GM19328 (cell line): ENCODE results near the gene ECEL1.
"Not testable (repeated sequence)": the region's sequence is repeated elsewhere in the genome, so short reads cannot be mapped to it uniquely, and the experiment has no call there.

Experiments used
- ATAC-seq: cut with Tn5 transposase; IDR thresholded peaks from one replicate; pipeline ENCODE4 v1.9.1; 2021; ENCODE audit warnings: mild to moderate bottlenecking, moderate library complexity; ENCODE audit not compliant: unreplicated experiment

The ECEL1 gene

DNA sequence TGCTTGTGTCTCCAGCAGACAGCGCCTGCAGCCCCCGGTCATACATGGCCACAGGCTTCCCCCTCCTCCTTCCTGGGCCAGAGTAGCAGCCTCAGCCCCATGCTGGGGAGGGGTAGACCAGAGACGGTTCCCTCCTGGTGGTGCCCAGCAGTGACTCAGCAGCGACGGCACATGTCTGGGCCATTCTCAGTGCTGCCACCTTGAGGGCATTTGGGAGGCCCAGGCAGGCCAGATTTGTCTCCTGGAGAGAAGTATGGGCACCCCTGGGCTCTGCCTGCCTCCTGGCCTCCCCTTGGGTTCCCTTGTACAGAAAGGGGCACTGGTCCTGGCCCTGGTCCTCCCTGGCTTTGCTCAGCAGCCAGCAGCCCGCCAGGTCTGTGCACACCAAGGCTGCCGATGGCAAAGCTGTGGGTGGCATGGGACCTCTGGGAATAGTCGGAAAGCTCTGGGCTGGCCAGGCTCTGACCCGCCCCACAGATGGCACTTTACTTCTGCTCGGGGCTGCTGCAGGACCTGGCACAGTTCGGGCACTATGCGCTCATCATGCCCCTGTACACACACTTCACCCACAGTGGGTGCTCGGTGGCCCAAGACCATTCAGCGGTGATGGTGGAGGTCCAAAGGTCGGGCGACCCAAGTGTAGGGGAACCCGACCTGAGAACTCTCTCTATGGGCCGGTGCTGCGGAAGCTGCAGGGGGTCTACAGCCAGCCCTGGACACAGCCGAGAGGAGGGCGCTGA lies 43.1 kb downstream of the ECEL1 start:
- no peak for ATAC-seq

DNA sequence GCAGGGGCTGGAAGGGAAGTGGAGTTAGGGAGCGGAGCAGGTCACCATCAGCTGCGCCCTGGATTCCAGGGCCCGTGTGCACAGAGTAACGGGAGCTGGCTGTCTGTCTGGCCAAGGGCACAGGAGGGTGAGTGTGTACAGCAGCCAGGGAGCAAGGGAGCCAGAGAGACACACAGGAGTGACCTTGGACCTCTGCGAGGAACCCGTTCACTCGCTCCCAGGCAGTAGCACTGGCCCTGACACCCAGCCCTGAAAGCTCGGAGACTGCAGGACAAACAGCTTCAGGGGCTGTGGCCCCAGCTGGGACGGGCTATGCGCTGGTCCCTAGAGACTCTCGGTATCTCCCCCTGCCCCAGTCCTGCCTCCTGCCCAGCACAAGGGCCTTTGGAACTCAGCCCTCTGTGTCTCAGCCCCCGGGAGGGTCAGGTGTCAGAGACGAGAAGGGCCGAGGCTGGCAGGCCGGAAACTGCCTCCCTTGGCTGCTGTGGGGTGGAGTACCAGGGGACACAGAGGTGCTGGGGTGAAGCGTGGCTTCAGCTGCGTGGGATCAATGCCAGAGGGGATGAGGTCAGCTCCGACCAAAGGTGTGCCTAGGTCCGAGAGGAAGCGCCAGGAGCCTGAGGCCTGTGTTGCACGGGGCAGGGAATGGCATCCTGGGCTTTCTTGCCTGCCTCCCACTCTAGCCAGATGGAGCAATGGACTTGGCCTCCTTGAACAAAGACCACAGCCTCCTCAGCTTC lies 43.8 kb downstream of the ECEL1 start:
- not testable (repeated sequence) for ATAC-seq

DNA sequence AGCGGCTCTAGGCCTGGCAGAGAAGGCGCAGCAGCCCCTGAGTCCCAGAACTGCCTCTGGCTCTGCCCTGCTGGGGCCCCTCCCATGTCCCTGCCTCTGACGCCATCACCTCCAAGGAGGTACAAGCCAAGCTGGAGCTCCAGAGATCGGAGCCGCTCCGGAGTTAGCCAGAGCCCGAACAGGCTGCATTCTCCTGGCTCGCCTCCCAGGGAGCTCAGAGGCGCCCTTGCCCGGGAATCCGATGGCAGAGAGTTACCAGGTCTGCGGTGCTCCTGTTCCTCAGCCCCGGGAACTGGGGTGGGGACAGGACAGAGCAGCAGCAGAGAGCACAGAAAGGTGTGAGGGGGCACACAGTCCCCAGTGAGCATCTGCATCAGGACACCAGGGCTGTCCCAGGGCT lies 44.6 kb downstream of the ECEL1 start:
- not testable (repeated sequence) for ATAC-seq

DNA sequence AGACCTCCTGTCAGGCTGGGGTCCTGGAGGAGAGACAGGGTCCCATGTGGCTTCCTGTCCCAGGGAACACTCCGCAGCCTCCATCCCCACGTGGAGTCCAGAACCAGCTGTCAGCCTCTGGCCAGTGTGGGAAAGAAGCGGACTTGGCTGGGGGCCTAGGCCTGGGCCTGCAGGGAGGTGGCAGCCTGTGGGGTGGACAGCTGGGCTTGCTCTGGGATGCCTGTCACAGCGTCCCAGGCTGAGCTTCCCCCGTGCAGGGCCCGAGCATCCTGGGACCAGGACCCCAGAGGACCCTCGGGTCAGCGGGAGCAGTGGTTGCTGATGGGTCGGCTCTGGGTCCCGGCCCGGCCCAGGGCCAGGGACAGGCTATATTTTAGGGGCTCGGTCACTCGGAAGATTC lies 45.2 kb downstream of the ECEL1 start:
- ATAC-seq, result not testable (repeated sequence)

DNA sequence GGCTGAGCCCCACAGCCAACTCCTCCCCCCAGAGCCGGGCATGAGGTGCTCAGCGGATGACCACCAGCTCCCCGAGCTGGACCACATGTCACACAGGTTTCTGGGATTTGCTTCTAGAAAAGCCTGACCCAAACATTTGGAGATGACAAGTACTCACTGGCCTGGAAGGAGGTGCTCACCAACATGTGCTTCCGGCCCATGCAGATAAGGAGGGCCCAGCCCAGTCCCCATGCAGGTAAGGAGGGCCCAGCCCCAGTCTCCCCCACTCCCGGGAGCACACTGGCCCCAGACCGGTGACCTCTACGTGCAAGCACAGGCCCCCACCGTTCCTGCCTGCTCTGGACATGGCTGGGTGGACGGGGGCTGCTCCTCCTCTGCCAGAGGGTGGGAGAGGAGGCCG lies 45.7 kb downstream of the ECEL1 start:
- ATAC-seq, result not testable (repeated sequence)

DNA sequence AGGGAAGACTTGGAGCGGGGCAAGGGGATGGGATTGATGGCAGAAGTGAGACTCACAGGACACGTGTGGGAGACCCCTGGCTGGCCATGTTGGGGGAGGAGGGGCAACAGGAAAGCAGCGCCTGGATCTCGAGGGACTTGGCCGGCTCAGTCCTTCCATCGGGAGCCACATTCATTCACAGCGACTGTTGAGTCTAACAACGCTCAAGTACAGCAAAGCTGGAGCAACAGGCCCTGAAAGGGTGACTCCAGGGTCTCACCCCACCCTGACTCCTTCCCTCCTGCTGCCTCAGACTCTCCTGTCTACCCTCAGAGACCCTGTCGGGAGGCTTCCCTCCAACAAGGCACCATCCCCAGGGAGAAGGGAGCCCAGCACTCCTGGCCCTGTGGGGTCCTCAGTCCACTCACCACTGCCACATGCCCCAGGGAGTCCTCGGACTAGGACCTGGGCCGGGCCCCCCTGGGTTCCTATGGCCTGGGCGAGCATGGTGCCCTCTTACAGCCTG lies 46.4 kb downstream of the ECEL1 start:
- ATAC-seq, result no peak

DNA sequence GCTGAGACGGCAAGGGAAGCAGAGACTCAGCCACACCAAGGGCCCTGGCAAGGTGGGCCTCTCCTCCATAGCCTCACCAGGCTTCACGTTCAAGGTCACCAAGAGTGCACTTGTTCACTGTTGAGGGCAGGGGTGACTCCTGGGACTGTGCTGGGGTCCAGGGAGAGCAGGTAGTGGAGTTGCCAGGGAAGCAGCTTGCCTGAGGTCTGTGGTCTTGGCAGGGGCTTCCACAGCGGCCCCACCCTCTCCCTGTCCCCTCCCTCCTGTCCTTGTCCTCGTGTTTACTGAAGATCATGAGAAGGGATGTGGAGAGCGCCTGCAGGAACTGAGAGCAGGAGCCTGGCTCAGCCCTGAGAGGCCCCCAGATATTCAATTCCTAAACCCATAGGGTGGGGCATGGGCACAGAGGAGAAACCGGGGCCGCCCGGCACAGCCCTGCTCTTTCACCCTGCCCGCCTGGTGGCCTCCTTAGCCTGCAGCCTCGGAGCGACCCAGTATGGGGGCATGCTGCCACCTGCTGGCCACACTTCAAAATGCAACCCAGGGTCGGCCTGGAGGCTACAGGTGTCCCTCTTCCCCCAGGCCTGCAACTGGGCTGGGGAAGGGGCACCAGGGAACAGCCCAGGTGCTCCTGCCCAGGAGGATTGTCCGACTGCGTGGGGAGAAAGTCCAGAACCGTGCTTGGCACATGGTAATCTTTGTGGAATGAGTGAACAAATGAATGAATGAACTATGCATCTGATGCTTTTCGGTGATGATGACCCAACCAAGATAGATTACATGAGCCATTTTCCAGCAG lies 47.2 kb downstream of the ECEL1 start:
- peak; percentile 60 for ATAC-seq

DNA sequence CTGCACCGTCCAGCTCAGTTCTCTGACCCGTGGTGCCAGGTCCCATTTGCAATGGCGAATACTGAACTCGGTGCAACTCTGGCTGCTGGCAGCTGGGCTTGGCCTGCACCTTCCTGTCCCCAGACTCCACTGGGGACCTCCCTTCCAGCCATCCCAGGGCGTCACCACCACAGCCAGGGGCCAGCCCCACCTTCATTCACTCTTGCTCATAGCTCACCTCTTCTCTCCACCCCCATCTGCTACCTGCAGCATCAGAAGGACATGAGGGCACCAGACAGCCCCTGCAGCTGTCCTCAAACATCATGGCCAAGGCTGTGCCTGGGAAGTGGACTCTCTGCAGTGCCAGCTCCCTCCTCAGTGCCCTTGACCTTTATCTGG lies 47.9 kb downstream of the ECEL1 start:
- no peak for ATAC-seq

DNA sequence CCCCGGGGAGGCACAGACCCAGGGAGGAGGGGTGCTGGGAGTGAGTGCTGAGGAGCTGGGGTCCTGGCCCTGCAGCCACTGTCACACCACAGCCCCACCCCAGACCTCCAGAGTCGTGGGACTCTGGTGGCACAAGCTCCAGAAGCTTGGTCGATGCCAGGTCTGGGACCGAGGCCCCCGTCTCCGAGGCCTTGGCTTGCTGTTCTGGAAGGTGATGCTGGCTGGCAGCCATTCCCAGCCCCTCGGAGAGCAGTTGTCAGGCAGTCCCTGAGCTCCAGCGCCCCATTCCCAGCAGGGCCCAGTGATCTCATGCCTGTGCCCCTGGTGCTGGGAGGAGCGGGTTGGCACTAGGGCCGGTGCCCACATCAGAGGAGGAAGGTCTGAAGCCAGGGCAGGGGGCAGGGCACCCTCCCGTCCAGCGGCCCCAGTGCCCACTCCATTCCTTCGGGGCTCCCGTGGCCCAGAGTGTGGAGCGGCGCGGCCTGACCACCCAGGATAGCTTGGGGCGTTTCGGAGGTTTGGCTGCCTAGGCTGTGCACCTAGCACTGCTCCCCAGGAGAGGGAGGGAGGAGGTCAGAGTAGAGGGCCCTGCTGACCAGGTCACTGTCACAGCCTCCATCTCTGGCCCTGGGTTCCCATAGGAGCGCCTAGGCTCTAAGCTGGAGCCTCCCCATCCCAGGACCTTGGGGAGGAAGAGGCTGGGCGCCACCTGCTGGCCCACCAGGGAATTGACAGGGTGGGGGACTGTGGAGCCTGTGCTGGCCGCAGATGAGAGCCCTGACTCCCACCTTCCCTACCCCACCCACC lies 48.5 kb downstream of the ECEL1 start:
- no peak for ATAC-seq

DNA sequence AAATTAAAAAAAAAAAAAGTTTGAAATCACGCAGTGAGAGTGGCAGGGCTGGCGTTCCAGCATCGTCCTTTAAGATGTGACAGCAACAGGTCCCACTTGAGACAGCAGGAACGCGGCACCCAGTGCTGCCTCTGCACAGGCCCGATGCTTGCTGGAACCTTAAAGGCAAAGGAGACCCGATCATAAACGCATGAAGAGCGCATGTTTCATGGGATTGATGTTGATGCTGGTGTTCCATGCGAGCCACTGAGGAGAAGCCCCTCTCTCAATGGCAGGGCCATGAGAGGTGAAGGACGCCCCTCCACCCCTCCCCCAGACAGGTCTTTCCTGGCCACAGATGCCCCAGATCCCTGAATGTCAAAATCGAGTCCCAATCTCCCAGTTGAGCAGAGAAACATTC lies 49.5 kb downstream of the ECEL1 start:
- no peak for ATAC-seq

DNA sequence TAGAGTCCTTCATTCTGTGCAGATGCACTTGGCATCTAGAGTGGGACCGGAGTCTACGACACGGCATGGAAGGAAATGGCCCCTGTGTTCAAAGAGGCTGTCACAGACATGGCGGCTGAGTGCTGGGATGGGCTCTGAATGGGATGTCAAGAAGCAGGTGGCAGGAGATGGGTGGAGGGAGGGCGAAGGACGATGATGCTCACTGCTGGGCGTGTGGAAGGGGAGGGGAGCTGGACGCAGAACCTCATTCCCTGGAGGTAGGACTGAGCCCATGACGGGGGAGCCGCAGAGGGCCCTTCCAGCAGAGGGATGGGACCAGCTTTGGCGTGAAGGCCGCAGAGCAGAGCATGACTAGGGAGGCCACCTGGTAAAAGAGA lies 50.5 kb downstream of the ECEL1 start:
- no peak for ATAC-seq

DNA sequence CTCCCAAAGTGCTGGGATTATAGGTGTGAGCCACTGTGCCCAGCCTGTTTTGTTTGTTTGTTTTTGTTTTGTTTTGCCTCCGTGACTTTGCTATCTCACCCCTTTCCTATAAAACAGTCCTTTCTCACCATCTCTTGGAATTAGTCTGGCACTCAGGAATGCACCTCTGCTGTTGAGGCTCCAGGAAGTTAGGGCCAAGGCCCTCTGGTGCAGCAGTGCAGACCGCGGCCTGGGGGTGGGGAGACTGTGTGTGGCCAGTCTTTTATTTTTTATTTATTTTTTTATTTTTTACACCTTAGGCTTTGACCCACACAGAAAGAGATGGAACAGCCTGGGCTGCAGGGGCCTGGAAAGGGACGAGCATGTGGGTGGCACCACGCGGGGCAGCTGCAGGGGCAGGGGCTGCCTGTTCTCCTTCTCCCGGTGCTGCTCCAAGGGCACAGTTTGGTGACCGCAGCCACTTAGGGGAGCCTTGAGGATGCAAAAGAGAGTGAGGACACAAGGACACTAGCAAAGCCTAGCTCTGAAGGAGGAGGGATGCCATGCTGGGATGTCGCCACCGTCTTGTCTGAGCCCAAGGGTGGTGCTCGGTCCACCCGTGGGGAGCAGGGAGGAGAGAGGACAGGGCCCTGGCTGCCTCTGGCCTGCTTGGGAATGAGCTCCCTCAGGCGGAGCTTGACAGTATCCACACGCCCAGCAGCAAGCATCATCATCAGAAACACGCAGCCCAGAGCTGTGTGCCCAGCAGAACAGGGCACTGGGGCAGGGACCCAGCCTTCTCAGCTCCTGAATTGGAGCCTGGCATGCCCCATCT lies 51.0 kb downstream of the ECEL1 start:
- ATAC-seq, result no peak

DNA sequence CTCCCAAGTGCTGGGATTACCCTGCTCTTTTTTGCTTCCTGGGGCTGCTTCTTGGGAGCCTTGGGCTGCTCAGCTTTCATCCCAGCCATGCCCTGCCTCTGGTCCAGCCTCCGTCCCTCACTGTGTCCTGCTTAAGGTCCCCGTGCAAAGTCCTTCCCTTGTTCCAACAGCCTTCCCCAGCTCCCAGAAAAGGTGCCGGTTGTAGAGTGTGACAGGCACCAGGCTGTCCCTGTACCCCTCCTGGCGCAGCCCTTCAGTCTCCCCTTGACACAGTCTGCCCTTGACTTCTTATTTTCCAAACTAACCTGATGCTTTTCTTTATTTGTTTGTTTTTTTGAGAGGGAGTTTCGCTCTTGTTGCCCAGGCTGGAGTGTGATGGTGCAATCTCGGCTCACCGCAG lies 51.8 kb downstream of the ECEL1 start:
- no peak for ATAC-seq

DNA sequence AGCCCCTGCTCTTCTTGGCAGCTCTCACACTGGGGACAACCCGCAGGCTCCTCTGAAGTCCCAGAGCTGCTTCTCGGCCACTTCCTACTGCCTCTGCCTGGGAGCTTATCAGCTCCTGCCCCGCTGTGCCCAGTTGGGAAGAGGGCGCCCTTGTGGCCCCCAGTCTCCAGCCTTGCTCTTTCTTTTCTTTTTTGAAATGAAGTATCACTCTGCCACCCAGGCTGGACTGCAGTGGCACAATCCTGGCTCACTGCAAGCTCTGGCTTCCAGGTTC lies 52.3 kb downstream of the ECEL1 start:
- ATAC-seq, result no peak

DNA sequence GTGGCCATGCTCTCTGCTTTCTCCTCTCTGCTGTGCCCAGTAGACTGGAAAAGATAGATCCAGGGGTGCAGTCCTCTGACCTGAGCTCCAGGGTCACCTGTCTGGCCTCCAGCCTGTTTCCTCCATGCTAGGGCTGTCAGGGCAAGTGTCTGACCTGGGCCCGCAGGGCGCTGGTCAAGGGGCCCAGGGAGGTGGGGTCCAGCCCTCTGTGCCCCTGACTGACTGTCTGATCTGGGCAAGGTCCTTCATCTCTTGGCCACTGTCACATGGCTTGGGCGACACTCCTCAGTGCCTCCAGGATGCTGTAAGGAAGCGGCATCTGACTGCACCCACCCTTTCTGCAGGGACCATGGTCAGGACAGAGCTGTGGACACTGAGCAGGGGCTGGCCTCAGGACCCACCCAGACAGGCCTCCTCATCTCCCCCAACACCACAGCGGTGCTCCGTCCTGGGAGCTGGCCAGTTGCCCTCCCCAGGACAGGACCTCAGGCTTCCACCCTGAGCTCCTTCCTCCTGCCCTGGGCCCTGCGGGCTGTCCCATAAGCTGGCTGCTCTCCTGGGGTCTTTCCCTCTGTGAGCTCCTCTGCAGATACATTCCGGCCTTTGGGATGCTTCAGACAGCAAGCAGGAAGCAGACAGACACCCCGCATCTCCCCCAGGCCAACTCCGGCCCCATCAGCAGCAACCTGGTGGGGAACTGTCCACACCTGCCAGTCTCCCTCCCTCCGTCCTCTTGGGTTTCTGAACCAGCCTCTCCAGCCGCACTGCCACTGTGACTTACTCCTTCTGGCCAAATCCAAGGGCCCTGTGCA lies 52.9 kb downstream of the ECEL1 start:
- no peak for ATAC-seq

DNA sequence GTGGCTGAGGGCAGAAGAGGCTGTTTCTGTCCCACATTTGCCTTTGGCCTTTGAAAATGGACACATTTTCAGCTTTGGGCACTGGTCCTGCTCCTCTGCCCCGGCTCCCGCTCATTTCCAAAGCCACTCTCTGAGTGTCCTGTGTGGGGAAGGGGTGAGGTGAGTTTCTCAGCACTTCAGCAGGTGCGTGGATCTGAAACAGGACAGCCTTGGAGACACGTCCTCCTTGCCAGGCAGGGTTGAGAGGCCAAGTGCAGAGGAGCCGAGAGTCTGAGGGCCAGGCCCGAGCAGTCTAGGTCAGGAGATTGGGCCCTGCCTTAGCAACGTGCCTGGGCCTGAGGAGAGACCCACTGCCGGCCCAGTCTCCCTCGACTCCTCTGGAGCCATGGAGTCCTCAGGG lies 53.5 kb downstream of the ECEL1 start:
- ATAC-seq, result no peak

DNA sequence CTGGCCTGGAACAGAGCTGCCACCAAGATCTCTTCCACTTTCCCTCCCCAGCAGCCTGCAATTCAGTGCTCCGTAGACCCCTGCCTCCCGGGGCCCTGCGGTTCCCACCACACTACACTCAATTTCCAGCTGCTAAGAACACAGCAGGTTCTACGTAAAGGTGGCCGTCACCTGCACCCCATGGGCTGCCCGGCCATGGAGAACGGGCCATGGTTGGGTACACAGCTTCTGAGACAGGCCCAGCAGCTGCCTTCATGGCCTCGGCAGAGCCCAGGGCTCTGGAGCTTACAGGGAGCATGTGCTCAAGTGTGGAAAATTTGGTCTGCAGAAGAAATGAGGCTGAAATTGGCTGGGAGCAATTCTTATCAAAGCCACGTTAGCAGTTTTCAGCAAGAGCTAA lies 54.0 kb downstream of the ECEL1 start:
- ATAC-seq, result not testable (repeated sequence)

DNA sequence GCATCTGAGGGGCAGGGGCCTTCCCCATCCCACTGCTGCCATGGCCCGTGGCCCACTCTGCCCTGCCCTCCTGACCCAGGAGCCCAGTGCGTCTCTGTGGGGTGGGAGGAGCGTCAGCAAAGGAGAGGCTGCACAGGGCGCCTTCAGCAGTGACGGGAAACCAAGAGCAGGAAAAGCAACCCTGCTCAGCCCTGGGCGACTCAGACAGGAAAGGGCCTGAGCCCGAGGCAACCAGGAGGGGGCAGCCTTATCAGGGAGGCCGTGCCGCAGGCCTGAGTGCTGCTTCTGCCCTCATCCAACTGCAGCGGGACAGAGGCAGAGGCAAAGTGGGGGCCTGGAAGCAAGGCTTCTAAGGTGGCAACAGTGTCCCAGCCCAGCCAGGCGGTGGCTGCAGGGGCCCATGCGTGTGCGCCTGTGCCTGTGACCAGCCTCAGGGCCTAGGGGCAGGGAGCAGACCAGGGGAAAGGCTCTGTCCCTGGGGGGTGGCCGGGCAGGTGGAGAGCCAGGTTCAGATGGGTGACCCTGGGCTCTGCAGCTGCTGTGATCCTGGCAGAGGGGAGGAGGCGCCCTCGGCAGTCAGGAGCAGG lies 54.9 kb downstream of the ECEL1 start:
- ATAC-seq, result no peak
